Smooth muscle cell (in vitro differentiated cells): ENCODE data around the gene CRIP1. TPM values are rescaled to one million over a fixed set of nuclear protein-coding genes. Genes with fewer than 3 reads are reported as not detected.

ENCODE experiments used
- DNase-seq: peaks from one replicate; lab custom pipeline; 2025; ENCODE audit not compliant: unreplicated experiment; lab: John Stamatoyannopoulos, UW
- H2AFZ ChIP-seq: fragments of 200-600 bp; sonication (generic); 2 replicates; pipeline ENCODE4 v1.6.0; 2016; ENCODE audit warnings: antibody characterized with exemption, low read depth, mild to moderate bottlenecking
- H3F3A ChIP-seq: fragments of 200-600 bp; sonication (generic); 2 replicates; pipeline ENCODE4 v1.6.0; 2017; ENCODE audit warnings: antibody characterized with exemption, low read depth
- H3K27ac ChIP-seq: fragments of 200-600 bp; sonication (generic); 2 replicates; pipeline ENCODE4 v1.5.1; 2016; ENCODE audit warnings: low read depth, mild to moderate bottlenecking
- H3K27me3 ChIP-seq: fragments of 200-600 bp; sonication (generic); 2 replicates; pipeline ENCODE4 v1.6.1; 2016; ENCODE audit warnings: low read depth, mild to moderate bottlenecking
- H3K36me3 ChIP-seq: fragments of 200-600 bp; sonication (generic); 2 replicates; pipeline ENCODE4 v1.5.1; 2016; ENCODE audit warnings: low read depth
- H3K4me1 ChIP-seq: fragments of 200-600 bp; sonication (generic); 2 replicates; pipeline ENCODE4 v1.5.1; 2016; ENCODE audit warnings: low read depth
- H3K4me2 ChIP-seq: fragments of 200-600 bp; sonication (generic); 2 replicates; pipeline ENCODE4 v1.6.0; 2016; ENCODE audit warnings: mild to moderate bottlenecking
- H3K4me3 ChIP-seq: fragments of 200-600 bp; sonication (generic); 2 replicates; pipeline ENCODE4 v1.5.1; 2016; ENCODE audit warnings: mild to moderate bottlenecking
- H3K79me2 ChIP-seq: fragments of 200-600 bp; sonication (generic); 2 replicates; pipeline ENCODE4 v1.6.0; 2016; ENCODE audit warnings: low read depth, mild to moderate bottlenecking
- H3K9ac ChIP-seq: fragments of 200-600 bp; sonication (generic); 2 replicates; pipeline ENCODE4 v1.6.0; 2016; ENCODE audit warnings: low read depth
- H3K9me3 ChIP-seq: fragments of 200-600 bp; sonication (generic); replicated peaks from 2 replicates; pipeline ENCODE4 v1.5.1; 2016; ENCODE audit warnings: low read depth
- H4K20me1 ChIP-seq: fragments of 200-600 bp; sonication (generic); 2 replicates; pipeline ENCODE4 v1.6.0; 2016; ENCODE audit warnings: low read depth
- CTCF ChIP-seq: fragments of 200-600 bp; sonication (generic); IDR thresholded peaks from 2 replicates; pipeline ENCODE4 v1.5.1; 2017; ENCODE audit warnings: borderline replicate concordance, mild to moderate bottlenecking, antibody characterized with exemption; ENCODE audit not compliant: insufficient read depth, poor library complexity, severe bottlenecking
- WGBS: methylation state at CpG from one replicate; pipeline ENCODE4 v1.1.7; 2016; ENCODE audit warnings: low lambda C conversion rate; 5-methylcytosine and 5-hydroxymethylcytosine counted together
- polyA plus RNA-seq: library from polyadenylated mRNA; unstranded; fragments of >200 nt; fragmentation: Nextera tagmentation; extraction: Ambion mirVana; gene quantifications from 2 replicates; pipeline ENCODE4 v1.2.1, GENCODE V29; 2016
- total RNA-seq: library from RNA; depleted of rRNA; stranded (reverse); fragments of >200 nt; gene quantifications from 2 replicates; pipeline ENCODE4 v1.2.3, GENCODE V29; 2014

The CRIP1 gene
- total and polyA plus RNA-seq, 2 experiments from 2014 or later: 4.9 to 31.8 TPM

GRCh38 chr14:105458010-105458409 is 28.7 kb upstream of the CRIP1 start:
- peaks cover 13% of the 10 kb centered on the region for H4K20me1 ChIP-seq
- 93% methylated on average over 16 of the region's 18 CpGs for WGBS
- no peaks in the 10 kb centered on the region for H3K36me3 ChIP-seq
- no peak overlapping the region for H3K9ac ChIP-seq
- no peak overlapping the region for H3K4me2 ChIP-seq
- no peak overlapping the region for H3K4me3 ChIP-seq
- H3K27me3 ChIP-seq: no peaks in the 10 kb centered on the region
- H3K9me3 ChIP-seq: no peaks in the 10 kb centered on the region
- TF ChIP-seq CTCF: no peak
- no peaks in the 10 kb centered on the region for H3K79me2 ChIP-seq
- H2AFZ ChIP-seq: no peak overlapping the region
- H3K4me1 ChIP-seq: no peaks in the 10 kb centered on the region
- no peak for DNase-seq
- no peaks in the 10 kb centered on the region for H3F3A ChIP-seq
- H3K27ac ChIP-seq: no peak overlapping the region

GRCh38 chr14:105458571-105458970 is 28.1 kb upstream of the CRIP1 start:
- Histone ChIP-seq H3K4me3 (no peak overlapping the region), H3K4me1 (no peaks in the 10 kb centered on the region), H3K27me3 (no peaks in the 10 kb centered on the region), H3K36me3 (no peaks in the 10 kb centered on the region), H3K9ac (no peak overlapping the region), H3K27ac (no peak overlapping the region), H3K9me3 (no peaks in the 10 kb centered on the region), H3F3A (no peaks in the 10 kb centered on the region), H2AFZ (no peak overlapping the region), H3K4me2 (no peak overlapping the region), H4K20me1 (peaks cover 13% of the 10 kb centered on the region), H3K79me2 (no peaks in the 10 kb centered on the region)
- no peak for DNase-seq
- no peak for TF ChIP-seq CTCF
- 87% methylated on average over 14 of the region's 14 CpGs for WGBS

GRCh38 chr14:105460116-105460515 is 26.6 kb upstream of the CRIP1 start:
- Histone ChIP-seq H3K4me1 (no peaks in the 10 kb centered on the region), H4K20me1 (peaks cover 13% of the 10 kb centered on the region), H3K27ac (no peak overlapping the region), H3K4me3 (no peak overlapping the region), H3K27me3 (no peaks in the 10 kb centered on the region), H3K4me2 (no peak overlapping the region), H3F3A (no peaks in the 10 kb centered on the region), H2AFZ (no peak overlapping the region), H3K36me3 (no peaks in the 10 kb centered on the region), H3K79me2 (no peaks in the 10 kb centered on the region), H3K9me3 (no peaks in the 10 kb centered on the region), H3K9ac (no peak overlapping the region)
- TF ChIP-seq CTCF: no peak
- WGBS: 100% methylated on average over 16 of the region's 17 CpGs
- no peak for DNase-seq

- H3K79me2 ChIP-seq: no peaks in the 10 kb centered on the region
- DNase-seq: no peak
- no peak for TF ChIP-seq CTCF
- no peak overlapping the region for H3K27ac ChIP-seq
- H3K4me1 ChIP-seq: no peaks in the 10 kb centered on the region
- H2AFZ ChIP-seq: no peak overlapping the region
- peaks cover 13% of the 10 kb centered on the region for H4K20me1 ChIP-seq
- H3F3A ChIP-seq: no peaks in the 10 kb centered on the region
- H3K36me3 ChIP-seq: no peaks in the 10 kb centered on the region
- 96% methylated on average over 17 of the region's 17 CpGs for WGBS
- no peak overlapping the region for H3K9ac ChIP-seq
- no peaks in the 10 kb centered on the region for H3K27me3 ChIP-seq
- no peak overlapping the region for H3K4me3 ChIP-seq
- no peaks in the 10 kb centered on the region for H3K9me3 ChIP-seq
- no peak overlapping the region for H3K4me2 ChIP-seq
These were observed 26.1 kb upstream of the CRIP1 start for GRCh38 chr14:105460616-105461015.
